Activated gamma-delta T cell (primary cell): Measurements from ENCODE around the gene TTC39A.

ENCODE experiments used
- DNase-seq: peaks from one replicate; lab custom pipeline; 2025; lab: John Stamatoyannopoulos, UW
- total RNA-seq, 2 donors: gene quantifications; one replicate each; lab custom pipeline; 2026; lab: John Stamatoyannopoulos, UW

The TTC39A gene
- total RNA-seq = 0.09 to 0.26 reads per million in 2 donors

GRCh38 chr1:51330331-51331201 lies at the start of gene TTC39A:
TSS of gene TTC39A (minus strand) at chr1:51330562. CDS start at chr1:51330477, 85 bp downstream.
- no peak for DNase-seq

DNA sequence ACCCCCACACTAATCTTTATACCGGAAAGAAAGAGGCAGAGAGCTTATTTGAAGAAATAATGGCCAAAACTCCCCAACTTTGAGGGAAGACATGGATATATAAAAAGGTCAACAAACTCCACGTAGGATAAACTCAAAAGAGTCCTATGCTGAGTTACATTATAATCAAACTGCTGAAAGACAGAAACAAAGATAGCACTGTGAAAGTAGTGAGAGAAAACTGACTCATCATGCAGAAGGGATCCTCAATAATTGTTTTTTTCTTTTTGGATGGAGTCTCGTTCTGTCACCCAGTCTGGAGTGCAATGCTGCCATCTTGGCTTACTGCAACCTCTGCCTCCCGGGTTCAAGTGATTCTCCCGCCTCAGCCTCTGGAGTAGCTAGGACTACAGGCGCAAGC lies 48.5 kb upstream of the TTC39A start:
- no peak for DNase-seq

DNA sequence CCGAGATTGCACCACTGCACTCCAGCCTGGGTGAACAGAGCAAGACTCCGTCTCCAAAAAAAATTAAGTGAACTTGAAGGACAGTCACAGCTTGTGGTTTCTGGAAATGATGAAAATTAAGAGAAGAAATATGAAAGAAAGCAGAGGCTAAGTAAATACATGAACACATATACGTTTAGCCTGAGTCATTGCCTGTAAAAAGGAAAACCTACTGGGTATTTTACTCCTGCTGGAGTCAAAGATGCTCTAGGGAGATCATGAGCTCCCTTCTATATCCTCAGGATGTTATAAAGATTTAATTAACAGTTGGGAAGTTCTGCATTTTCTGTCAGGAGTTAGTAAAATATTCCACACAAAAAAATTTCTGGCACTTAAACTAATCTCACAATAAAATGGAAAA lies 43.5 kb upstream of the TTC39A start:
- no peak for DNase-seq

DNA sequence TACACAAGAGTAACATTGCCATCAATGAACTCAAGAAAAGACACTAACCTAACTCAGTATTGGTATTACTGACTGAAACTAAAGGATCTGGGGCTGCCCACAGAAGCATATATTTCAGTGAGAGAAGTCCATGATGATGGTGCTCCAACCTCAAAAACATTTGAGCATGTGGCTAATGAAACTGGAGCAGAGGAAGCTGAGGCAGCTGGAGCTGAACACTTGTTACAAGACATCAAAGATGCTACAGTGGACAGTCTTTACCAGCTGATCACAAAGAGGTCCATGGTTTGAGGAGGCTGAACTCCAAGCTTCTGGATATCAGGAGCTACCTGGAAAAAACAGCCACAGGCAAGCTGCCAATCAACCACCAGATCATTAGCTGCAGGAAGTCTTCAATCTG lies 42.2 kb upstream of the TTC39A start:
- no peak for DNase-seq

DNA sequence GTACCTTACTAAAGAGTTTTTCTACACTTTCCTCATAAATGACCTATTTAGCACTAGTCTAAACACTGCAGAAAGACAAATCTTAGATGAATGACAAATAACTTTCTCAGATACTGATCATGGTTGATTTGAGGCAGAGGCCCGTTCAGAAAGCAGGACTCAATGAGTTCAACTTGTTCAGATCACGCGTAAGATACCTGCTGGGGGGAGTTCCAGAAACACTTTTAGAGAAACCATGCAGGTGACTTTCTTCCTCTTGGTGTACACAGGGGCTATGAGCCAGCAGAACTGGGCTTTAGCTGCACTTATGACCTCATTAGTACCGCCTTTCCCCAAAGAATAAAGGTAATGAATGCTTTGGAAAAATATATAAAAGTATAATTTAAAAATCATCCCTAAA lies 38.8 kb upstream of the TTC39A start:
- DNase-seq = no peak

DNA sequence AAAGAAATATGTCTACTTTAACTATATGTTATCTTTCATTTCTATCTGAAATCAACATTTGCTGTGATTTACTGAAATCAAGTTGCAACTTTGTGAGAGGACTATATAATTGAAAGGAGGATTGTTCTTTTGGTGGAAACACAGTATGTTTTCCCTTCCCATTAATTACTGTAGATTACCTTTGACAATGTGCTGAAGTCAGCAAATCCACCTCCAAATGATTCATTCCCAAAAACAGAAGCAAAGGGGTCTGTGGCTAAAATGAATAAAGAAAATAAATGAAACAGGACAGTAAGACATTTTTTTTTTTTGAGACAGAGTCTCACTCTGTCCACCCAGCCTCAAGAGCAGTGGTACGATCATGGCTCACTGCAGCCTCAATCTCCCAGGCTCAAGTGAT lies 35.4 kb upstream of the TTC39A start:
- no peak for DNase-seq

GRCh38 chr1:51359879-51360278 lies 29.5 kb upstream of the TTC39A start:
- no peak for DNase-seq

DNA sequence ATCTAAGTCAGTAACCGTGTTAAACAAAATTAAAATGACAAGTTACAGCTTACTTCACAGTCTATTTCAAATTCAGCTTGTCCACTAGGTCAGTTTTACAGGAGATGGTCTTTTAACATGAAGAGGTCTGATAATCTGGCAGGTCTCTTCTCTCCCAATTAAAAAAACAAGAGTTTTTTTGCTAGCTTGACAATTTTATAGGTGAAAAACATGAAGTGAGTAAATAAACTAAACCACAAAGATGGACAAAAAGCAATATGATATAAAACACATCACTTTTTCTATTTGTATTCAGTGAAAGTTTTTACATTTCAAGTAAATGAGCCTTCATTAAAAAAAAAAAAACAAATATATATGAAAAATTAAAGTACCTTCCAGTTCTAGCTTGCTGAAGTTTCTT lies 25.0 kb upstream of the TTC39A start:
- DNase-seq = no peak

DNA sequence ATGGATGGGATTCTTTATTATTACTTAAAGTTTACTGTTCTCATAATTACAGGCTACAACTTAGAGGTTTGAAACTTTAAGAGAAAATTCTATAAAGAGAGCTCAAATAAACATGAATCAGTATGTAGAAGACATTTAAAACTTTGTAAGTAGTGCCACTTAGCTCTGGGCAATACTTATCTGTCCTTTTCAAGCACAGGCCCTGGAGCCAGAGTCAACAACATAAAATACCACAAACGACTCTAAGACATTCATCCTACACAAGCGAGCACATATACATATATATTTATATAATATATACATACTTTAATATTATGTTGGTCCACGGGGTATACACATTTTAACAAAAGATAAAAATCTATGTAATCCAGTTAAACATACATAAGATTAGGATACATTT lies 24.1 kb upstream of the TTC39A start:
- DNase-seq = no peak

- DNase-seq = no peak
Observed at GRCh38 chr1:51351907-51352306, 21.5 kb upstream of the TTC39A start.

GRCh38 chr1:51349862-51350261 lies 19.5 kb upstream of the TTC39A start:
- DNase-seq = no peak

- DNase-seq = no peak
Observed at GRCh38 chr1:51348147-51348527, 17.8 kb upstream of the TTC39A start.

DNA sequence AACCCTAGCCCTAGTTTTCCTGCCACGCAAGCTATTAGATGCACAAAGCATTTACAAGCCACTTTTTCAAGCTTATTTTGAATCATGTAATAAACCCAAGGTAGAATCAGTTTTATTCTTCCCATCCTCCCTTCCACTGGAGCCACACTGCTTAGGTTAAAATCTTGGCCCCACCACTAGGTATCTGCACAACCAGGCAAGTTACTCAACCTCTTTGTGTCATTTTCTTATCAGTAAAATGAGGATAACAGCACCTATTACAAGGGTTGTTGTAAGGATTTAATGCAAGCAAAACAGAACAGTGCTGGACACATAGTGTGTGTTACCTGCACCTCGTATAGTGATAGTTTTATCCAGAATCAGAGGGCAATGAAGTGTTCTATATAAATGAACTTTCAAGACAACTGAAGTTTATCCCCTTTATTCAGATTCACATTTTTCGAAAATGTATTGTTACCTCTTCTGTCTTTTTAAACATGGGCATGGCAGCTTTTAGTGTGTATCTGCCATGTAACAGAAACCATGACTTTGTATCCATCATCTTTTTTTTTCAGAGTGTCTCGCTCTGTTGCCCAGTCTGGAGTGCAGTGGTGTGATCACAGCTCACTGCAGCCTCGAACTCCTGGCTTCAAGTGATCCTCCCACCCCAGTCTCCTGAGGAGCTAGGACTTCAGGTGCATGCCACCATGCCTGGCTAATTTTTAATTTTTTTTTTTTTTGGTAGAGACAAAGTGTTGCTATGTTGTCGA lies 17.2 kb upstream of the TTC39A start:
- no peak for DNase-seq

DNA sequence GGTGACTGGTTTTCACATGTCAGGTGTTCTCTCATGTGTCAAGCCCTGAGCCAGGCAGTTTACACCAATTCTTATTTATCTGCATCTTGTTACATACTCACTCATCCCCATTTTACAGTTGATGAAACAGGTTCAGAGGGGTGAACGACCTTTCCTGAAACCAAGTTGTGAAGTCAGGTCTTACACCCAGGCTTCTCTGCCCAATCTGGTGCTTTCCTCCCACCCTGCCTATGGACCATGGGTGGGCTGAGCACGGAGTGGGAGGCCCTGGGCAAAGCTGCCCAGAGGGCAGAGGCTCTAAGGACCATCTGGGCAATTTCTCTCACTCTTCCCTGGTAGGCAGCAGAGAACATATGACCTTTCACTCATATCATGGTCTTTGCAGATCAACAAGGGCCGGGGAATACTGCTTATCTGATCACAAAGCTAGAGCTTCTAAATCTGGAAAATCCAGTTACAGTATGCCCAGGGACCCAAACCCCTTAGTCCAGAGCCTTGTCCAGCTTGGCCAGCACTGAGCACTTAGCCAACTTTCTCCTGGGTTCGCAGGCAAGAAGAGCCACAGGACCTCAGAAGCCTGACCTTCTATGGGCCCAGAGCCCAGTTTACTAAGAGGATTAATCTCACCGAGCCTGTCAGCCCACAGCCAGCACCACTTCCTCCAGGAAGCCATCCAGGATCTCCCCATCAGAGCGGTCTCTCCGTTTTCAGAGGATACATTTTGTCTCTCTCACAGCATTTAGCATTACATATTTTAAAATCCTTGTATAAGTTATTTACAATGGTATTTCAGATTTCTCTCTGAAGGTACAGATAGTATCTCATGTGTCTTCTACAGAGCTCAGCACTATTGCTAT lies 16.0 kb upstream of the TTC39A start:
- DNase-seq = no peak

GRCh38 chr1:51345300-51345687 lies 14.9 kb upstream of the TTC39A start:
- no peak for DNase-seq

DNA sequence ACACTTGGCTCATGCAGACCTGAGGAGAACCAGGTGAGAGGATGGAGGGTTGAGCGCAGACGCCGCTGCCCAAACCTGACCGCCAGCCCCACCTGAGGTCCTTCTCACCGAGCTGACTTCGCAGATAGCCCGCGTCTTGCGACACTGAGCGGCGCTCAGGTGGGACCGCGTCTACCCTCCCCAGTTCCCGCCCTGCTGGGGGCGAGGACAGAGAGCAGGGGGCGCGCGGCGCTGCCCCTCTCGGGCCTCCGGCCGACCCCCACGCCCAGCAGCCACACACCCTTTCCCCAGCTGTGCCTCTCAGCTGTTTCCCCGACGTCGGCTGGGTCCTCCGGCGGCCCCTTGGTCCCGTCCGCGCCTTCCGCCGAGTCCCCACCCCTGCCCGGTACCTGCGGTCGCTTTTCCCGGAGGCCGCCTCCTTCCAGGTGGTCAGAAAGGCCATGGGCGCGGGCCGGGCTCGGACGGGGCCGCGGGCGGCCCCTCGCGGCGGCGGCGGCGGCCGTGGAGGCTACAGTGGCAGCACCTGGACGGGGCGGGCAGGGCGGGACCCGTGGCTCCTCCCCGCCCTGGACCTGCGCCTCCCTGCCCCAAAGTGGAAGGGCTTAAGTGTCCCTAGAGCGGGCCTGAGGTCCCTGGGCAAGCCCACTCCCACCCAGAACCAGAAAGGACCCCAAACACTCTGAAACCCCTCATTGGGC lies 14.4 kb upstream of the TTC39A start:
- DNase-seq = no peak

DNA sequence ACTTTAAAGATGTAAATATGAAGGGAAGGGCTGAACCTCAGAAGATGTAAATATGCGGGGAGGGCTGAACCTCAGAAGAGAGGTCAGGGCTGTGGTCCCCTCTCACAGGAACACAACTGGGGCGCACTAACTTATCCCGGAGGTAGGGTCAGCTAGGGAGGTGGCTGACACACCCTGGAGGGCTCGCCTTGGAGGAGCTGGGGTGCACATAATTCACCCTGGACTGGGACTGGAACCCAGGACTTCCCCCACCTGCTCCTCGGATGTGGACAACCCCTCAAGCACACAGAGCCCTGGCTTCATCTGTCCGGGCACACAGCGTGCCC lies 13.9 kb upstream of the TTC39A start:
- no peak for DNase-seq

DNA sequence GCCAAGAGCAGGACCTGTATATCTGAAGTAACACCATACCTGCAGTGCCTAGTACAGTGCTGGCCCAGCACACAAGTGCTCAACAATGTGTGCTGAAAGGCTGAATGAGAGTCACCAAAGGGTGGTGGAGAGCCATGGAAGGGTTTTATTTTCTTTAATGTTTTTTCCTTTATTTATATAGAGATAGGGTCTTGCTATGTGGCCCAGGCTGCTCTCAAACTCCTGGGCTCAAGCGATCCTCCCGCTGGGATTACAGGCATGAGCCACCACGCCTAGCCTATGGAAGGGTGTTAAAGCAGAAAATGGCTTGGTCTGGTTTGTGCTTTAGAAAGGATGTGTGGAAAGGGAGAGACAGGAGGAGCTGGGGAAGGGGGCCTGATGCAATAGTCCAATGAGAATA lies 13.3 kb upstream of the TTC39A start:
- no peak for DNase-seq

- no peak for DNase-seq
Observed at GRCh38 chr1:51342591-51343206, 12.3 kb upstream of the TTC39A start.

DNA sequence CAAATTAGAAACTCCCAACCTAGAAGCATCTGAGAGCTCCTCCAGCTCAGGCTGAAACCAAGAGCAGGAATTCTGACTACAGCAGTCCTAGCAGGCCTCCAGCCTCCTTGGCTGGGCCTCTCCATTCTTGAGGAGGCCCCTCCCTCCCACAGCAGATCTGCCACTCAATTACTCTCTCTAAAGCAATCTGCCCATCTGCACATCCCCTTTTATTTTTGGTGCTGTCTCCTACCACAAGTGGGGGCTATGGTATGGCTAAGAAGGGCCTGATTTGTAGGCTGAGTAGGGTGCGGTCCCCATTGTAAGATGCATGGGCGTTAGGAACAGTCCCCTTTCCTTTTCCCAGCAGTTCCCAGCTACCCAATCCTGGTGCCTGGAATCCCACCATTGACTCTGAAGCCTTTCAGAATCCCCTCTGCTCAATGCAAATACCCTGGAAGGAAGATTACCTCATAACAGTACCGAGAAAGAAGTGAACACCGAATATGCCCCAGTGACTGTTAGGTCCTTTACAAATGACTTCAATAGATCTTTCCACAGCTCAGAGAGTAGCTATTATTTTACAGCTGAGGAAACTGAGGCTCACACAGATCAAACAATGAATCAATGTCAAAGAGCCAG lies 11.6 kb upstream of the TTC39A start:
- no peak for DNase-seq

DNA sequence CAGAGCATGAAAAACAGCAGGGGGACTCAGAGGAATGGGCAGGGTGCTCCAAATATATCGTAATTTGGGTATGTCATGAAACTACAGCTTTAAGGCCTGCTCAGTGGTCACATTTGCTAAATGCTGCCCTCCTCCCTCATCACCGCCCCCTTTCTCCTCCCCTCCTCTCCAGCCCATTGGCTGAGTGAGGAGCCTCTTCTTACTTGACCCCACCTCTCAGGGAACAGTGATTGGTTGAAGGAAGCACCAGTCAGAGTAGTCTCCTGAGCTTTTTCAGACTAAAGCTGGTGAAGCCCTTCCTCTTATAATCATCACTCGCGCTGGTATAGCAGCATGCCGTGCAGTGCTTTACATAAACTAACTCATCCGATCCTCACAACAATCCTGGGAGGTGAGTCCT lies 10.0 kb upstream of the TTC39A start:
- DNase-seq = no peak
